HEK293 (cell line): ENCODE data around the gene VMAC.

ENCODE experiments used
- CTCF ChIA-PET: fragments of 350-600 bp; formaldehyde crosslinking; extraction: SDS; loops from one replicate; lab custom pipeline; 2021; ENCODE audit warnings: antibody characterized with exemption; lab: Yijun Ruan, JAX
- POLR2A ChIA-PET: fragments of 300-600 bp; formaldehyde crosslinking; extraction: SDS; loops from one replicate; lab custom pipeline; 2020; ENCODE audit warnings: antibody characterized with exemption, inconsistent platforms; lab: Yijun Ruan, JAX
- H3K27ac ChIP-seq: fragments of 200-500 bp; sonication (Bioruptor generic); 2 replicates; pipeline ENCODE4 v1.5.1; 2014; ENCODE audit warnings: low read depth, low read length, control low read depth, inconsistent platforms; ENCODE audit errors: extremely low read depth
- H3K36me3 ChIP-seq, 2 experiments: fragments of 200-500 bp in 1 of 2; sonication (Bioruptor generic) in 1 of 2; 1 replicate in 1 of 2; 2 replicates in 1 of 2; pipeline ENCODE4 v1.5.1; 2014 to 2017; ENCODE audit warnings: inconsistent platforms in 2 of 2, low read length in 2 of 2; ENCODE audit not compliant: control insufficient read depth in 2 of 2, insufficient read depth in 1 of 2
- H3K4me1 ChIP-seq: fragments of 200-500 bp; sonication (Bioruptor generic); 2 replicates; pipeline ENCODE4 v1.5.1; 2014; ENCODE audit warnings: mild to moderate bottlenecking, low read length, inconsistent platforms; ENCODE audit not compliant: control insufficient read depth, insufficient read depth
- H3K4me3 ChIP-seq: 2 replicates; pipeline ENCODE4 v1.5.1; 2011; ENCODE audit warnings: low read depth, mild to moderate bottlenecking, control low read depth, low read length, moderate library complexity
- H3K9me3 ChIP-seq: fragments of 200-500 bp; sonication (Bioruptor generic); 2 replicates; pipeline ENCODE4 v1.5.1; 2014; ENCODE audit warnings: low read depth, low read length, inconsistent platforms; ENCODE audit not compliant: control insufficient read depth, insufficient read depth
- GLI2 ChIP-seq: fragments of 450-650 bp; formaldehyde crosslinking; IDR thresholded peaks from 2 replicates; pipeline ENCODE4; 2017; ENCODE audit warnings: missing biosample characterization, missing genetic modification characterization, low read depth, borderline replicate concordance
- GLI4 ChIP-seq: fragments of 450-650 bp; formaldehyde crosslinking; IDR thresholded peaks from 2 replicates; pipeline ENCODE4 v1.5.1; 2016; ENCODE audit warnings: missing biosample characterization, missing genetic modification characterization
- KLF16 ChIP-seq: fragments of 450-650 bp; formaldehyde crosslinking; IDR thresholded peaks from 2 replicates; pipeline ENCODE4 v1.5.1; 2017; ENCODE audit warnings: missing biosample characterization, missing genetic modification characterization
- KLF7 ChIP-seq: fragments of 450-650 bp; formaldehyde crosslinking; IDR thresholded peaks from 2 replicates; pipeline ENCODE4 v1.5.1; 2016; ENCODE audit warnings: missing biosample characterization, missing genetic modification characterization, borderline replicate concordance
- MZF1 ChIP-seq: fragments of 450-650 bp; formaldehyde crosslinking; IDR thresholded peaks from 2 replicates; pipeline ENCODE4 v1.5.1; 2017; ENCODE audit warnings: missing biosample characterization, missing genetic modification characterization, borderline replicate concordance
- ZBTB17 ChIP-seq: fragments of 450-650 bp; formaldehyde crosslinking; IDR thresholded peaks from 2 replicates; pipeline ENCODE4 v1.5.1; 2016; ENCODE audit warnings: missing biosample characterization, missing genetic modification characterization
- ZFP3 ChIP-seq: fragments of 450-650 bp; formaldehyde crosslinking; IDR thresholded peaks from 2 replicates; pipeline ENCODE4 v1.5.1; 2016; ENCODE audit warnings: low read depth, missing biosample characterization, missing genetic modification characterization
- ZFP37 ChIP-seq: fragments of 450-650 bp; formaldehyde crosslinking; IDR thresholded peaks from 2 replicates; pipeline ENCODE4 v1.5.1; 2016; ENCODE audit warnings: missing biosample characterization, missing genetic modification characterization
- ZNF146 ChIP-seq: fragments of 450-650 bp; formaldehyde crosslinking; IDR thresholded peaks from 2 replicates; pipeline ENCODE4 v1.5.1; 2016; ENCODE audit warnings: missing biosample characterization, missing genetic modification characterization
- ZNF174 ChIP-seq: fragments of 450-650 bp; formaldehyde crosslinking; IDR thresholded peaks from 2 replicates; pipeline ENCODE4 v1.5.0; 2017; ENCODE audit warnings: missing biosample characterization, mild to moderate bottlenecking, missing genetic modification characterization
- ZNF24 ChIP-seq: fragments of 450-650 bp; formaldehyde crosslinking; IDR thresholded peaks from 2 replicates; pipeline ENCODE4 v1.5.1; 2016; ENCODE audit warnings: missing biosample characterization, missing genetic modification characterization
- ZNF248 ChIP-seq: fragments of 450-650 bp; formaldehyde crosslinking; IDR thresholded peaks from 2 replicates; pipeline ENCODE4 v1.5.1; 2017; ENCODE audit warnings: missing biosample characterization, missing genetic modification characterization
- ZNF350 ChIP-seq: fragments of 450-650 bp; formaldehyde crosslinking; IDR thresholded peaks from 2 replicates; pipeline ENCODE4 v1.5.0; 2017; ENCODE audit warnings: missing biosample characterization, mild to moderate bottlenecking, missing genetic modification characterization
- ZNF37A ChIP-seq: fragments of 450-650 bp; IDR thresholded peaks from 2 replicates; pipeline ENCODE4 v1.5.1; 2018; ENCODE audit warnings: missing biosample characterization, missing genetic modification characterization
- ZNF426 ChIP-seq: fragments of 450-650 bp; formaldehyde crosslinking; IDR thresholded peaks from 2 replicates; pipeline ENCODE4 v1.5.1; 2017; ENCODE audit warnings: missing biosample characterization, missing genetic modification characterization, mild to moderate bottlenecking, inconsistent platforms, moderate library complexity
- ZNF549 ChIP-seq: fragments of 450-650 bp; IDR thresholded peaks from 2 replicates; pipeline ENCODE4 v1.5.1; 2018; ENCODE audit warnings: missing biosample characterization, missing genetic modification characterization, mild to moderate bottlenecking, inconsistent platforms, moderate library complexity
- ZNF623 ChIP-seq: fragments of 450-650 bp; formaldehyde crosslinking; IDR thresholded peaks from 2 replicates; pipeline ENCODE4 v1.5.1; 2016; ENCODE audit warnings: missing biosample characterization, missing genetic modification characterization
- ZNF664 ChIP-seq: fragments of 450-650 bp; formaldehyde crosslinking; IDR thresholded peaks from 2 replicates; pipeline ENCODE4 v1.5.1; 2016; ENCODE audit warnings: missing biosample characterization, missing genetic modification characterization
- ZSCAN30 ChIP-seq: fragments of 450-650 bp; IDR thresholded peaks from 2 replicates; pipeline ENCODE4 v1.5.1; 2018; ENCODE audit warnings: missing biosample characterization, mild to moderate bottlenecking, missing genetic modification characterization, moderate library complexity
- TF ChIP-seq, protein P1 (sequence below): fragments of 450-650 bp; formaldehyde crosslinking; IDR thresholded peaks from 2 replicates; pipeline ENCODE4; 2016; ENCODE audit warnings: missing biosample characterization, missing genetic modification characterization
- TF ChIP-seq, protein P2 (sequence below): sonication (generic); formaldehyde crosslinking; IDR thresholded peaks from 2 replicates; pipeline ENCODE4 v1.8.1; 2022; ENCODE audit warnings: mild to moderate bottlenecking, moderate library complexity, missing genetic modification reagents
- TF ChIP-seq, protein P3 (sequence below): fragments of 450-650 bp; formaldehyde crosslinking; IDR thresholded peaks from 2 replicates; pipeline ENCODE4 v1.5.1; 2016; ENCODE audit warnings: missing biosample characterization, missing genetic modification characterization
- TF ChIP-seq, protein P4 (sequence below): fragments of 450-650 bp; formaldehyde crosslinking; IDR thresholded peaks from 2 replicates; pipeline ENCODE4 v1.5.1; 2016; ENCODE audit warnings: missing biosample characterization, missing genetic modification characterization
- TF ChIP-seq, protein P5 (sequence below): fragments of 450-650 bp; formaldehyde crosslinking; IDR thresholded peaks from 2 replicates; pipeline ENCODE4 v1.5.1; 2016; ENCODE audit warnings: missing biosample characterization, missing genetic modification characterization

The VMAC gene

DNA sequence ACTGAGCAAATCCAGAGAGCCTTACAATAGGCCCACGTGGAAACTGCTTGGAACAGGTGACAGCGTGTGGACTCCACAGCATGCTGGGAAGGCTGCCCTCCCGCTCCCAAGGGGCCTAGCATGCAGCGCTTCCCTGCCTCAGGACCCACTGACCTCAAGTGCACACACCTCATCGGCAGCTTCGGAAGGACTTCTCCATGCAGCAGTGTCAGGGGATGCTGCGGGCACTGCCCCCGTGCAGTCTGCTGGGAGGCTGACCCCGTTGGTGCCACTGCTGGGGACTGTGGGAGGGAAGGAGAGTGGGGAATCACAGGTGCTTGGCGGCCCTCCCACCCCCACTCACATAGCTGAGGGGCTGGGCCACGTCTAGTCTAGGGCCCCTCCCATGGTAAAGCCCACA is 26.6 kb downstream of the VMAC start:
- H3K27ac ChIP-seq, result no peak overlapping the region
- CTCF ChIA-PET, result no interaction called here
- TF ChIP-seq ZNF174 (tag by site-specific recombination) (no peak), ZFP3 (tag by site-specific recombination) (no peak), GLI4 (tag by site-specific recombination) (no peak), ZNF37A (tag by site-specific recombination) (no peak), KLF16 (tag by site-specific recombination) (no peak), MZF1 (tag by site-specific recombination) (no peak), GLI2 (tag by site-specific recombination) (no peak), ZNF248 (tag by site-specific recombination) (no peak)
- TF ChIP-seq, protein P1, sequence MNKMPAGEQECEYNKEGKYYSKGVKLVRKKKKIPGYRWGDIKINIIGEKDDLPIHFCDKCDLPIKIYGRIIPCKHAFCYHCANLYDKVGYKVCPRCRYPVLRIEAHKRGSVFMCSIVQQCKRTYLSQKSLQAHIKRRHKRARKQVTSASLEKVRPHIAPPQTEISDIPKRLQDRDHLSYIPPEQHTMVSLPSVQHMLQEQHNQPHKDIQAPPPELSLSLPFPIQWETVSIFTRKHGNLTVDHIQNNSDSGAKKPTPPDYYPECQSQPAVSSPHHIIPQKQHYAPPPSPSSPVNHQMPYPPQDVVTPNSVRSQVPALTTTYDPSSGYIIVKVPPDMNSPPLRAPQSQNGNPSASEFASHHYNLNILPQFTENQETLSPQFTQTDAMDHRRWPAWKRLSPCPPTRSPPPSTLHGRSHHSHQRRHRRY, result no peak
- TF ChIP-seq, protein P2, sequence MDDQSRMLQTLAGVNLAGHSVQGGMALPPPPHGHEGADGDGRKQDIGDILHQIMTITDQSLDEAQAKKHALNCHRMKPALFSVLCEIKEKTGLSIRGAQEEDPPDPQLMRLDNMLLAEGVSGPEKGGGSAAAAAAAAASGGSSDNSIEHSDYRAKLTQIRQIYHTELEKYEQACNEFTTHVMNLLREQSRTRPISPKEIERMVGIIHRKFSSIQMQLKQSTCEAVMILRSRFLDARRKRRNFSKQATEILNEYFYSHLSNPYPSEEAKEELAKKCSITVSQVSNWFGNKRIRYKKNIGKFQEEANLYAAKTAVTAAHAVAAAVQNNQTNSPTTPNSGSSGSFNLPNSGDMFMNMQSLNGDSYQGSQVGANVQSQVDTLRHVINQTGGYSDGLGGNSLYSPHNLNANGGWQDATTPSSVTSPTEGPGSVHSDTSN, result no peak
- TF ChIP-seq, protein P3, sequence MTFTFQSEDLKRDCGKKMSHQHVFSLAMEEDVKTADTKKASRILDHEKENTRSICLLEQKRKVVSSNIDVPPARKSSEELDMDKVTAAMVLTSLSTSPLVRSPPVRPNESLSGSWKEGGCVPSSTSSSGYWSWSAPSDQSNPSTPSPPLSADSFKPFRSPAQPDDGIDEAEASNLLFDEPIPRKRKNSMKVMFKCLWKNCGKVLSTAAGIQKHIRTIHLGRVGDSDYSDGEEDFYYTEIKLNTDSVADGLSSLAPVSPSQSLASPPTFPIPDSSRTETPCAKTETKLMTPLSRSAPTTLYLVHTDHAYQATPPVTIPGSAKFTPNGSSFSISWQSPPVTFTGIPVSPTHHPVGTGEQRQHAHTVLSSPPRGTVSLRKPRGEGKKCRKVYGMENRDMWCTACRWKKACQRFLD (tag by site-specific recombination), result no peak
- TF ChIP-seq, all 188 proteins: peak for 0
- H3K36me3 ChIP-seq, result peaks cover 24 to 84% of the 10 kb centered on the region in 2 experiments
- H3K4me1 ChIP-seq, result peaks cover 4% of the 10 kb centered on the region; the same call in 1 of the 2 replicates
- POLR2A ChIA-PET, result no interaction called here
- H3K4me3 ChIP-seq, result no peak overlapping the region
- no peaks in the 10 kb centered on the region for H3K9me3 ChIP-seq

DNA sequence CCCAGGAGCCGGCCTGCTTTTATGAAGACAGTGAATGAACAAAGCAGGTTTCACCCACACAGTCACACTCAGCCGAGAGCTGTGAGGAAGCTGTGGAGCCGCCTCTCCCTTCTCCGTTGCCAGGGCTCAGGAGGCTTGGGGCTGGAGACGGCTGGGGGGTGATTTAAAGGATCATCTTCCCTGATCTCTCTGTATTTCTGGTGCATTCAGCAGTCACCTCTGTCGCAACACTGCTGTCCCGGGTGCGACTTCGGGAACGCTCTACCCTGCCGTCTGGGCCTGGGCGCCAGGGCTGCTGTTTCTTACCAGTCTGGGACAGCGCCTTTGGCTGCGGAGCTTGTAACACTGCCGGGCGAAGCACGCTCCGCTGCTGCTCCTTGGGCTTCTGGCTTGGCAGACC is 27.5 kb downstream of the VMAC start:
- Histone ChIP-seq H3K4me1 (peaks cover 4% of the 10 kb centered on the region; the same call in 1 of the 2 replicates), H3K36me3 (peaks cover 22 to 83% of the 10 kb centered on the region in 2 experiments), H3K27ac (no peak overlapping the region), H3K9me3 (no peaks in the 10 kb centered on the region), H3K4me3 (no peak overlapping the region)
- ChIA-PET POLR2A (no interaction called here), CTCF (no interaction called here)
- TF ChIP-seq, protein P4, sequence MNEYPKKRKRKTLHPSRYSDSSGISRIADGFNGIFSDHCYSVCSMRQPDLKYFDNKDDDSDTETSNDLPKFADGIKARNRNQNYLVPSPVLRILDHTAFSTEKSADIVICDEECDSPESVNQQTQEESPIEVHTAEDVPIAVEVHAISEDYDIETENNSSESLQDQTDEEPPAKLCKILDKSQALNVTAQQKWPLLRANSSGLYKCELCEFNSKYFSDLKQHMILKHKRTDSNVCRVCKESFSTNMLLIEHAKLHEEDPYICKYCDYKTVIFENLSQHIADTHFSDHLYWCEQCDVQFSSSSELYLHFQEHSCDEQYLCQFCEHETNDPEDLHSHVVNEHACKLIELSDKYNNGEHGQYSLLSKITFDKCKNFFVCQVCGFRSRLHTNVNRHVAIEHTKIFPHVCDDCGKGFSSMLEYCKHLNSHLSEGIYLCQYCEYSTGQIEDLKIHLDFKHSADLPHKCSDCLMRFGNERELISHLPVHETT, result no peak
- TF ChIP-seq ZNF426, result no peak
- no peak for TF ChIP-seq KLF7 (tag by site-specific recombination)
- no peak for TF ChIP-seq ZNF664 (tag by site-specific recombination)
- TF ChIP-seq, protein P5, sequence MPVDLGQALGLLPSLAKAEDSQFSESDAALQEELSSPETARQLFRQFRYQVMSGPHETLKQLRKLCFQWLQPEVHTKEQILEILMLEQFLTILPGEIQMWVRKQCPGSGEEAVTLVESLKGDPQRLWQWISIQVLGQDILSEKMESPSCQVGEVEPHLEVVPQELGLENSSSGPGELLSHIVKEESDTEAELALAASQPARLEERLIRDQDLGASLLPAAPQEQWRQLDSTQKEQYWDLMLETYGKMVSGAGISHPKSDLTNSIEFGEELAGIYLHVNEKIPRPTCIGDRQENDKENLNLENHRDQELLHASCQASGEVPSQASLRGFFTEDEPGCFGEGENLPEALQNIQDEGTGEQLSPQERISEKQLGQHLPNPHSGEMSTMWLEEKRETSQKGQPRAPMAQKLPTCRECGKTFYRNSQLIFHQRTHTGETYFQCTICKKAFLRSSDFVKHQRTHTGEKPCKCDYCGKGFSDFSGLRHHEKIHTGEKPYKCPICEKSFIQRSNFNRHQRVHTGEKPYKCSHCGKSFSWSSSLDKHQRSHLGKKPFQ (tag by site-specific recombination), result no peak
- no peak for TF ChIP-seq ZNF623 (tag by site-specific recombination)
- TF ChIP-seq ZFP37 (tag by site-specific recombination), result no peak
- no peak for TF ChIP-seq ZNF146
- no peak for TF ChIP-seq ZNF549 (tag by site-specific recombination)
- no peak for TF ChIP-seq ZNF350
- TF ChIP-seq ZBTB17, result no peak
- TF ChIP-seq ZSCAN30, result no peak
- TF ChIP-seq ZNF24 (tag by site-specific recombination), result no peak
